ENCODE results near the gene B4GALT2.

B4GALT2 gene

DNA sequence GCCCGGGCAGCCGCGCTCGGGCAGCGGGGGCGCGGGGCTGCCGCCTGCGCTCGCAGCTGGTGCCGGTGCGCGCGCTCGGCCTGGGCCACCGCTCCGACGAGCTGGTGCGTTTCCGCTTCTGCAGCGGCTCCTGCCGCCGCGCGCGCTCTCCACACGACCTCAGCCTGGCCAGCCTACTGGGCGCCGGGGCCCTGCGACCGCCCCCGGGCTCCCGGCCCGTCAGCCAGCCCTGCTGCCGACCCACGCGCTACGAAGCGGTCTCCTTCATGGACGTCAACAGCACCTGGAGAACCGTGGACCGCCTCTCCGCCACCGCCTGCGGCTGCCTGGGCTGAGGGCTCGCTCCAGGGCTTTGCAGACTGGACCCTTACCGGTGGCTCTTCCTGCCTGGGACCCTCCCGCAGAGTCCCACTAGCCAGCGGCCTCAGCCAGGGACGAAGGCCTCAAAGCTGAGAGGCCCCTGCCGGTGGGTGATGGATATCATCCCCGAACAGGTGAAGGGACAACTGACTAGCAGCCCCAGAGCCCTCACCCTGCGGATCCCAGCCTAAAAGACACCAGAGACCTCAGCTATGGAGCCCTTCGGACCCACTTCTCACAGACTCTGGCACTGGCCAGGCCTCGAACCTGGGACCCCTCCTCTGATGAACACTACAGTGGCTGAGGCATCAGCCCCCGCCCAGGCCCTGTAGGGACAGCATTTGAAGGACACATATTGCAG, 42.4 kb upstream of the B4GALT2 start:
- DNase-seq (ENCODE audit: low read depth in 1 of 2, low spot score in 1 of 2) = peak; percentile 22 to 32
- no peak for TF ChIP-seq JUND (IDR thresholded peaks at IDR 0.05; ENCODE audit: low read depth)
- in situ Hi-C loops (cut with HindIII; ENCODE audit: low pct_unique_long_range_greater_than_20kb, low sequenced_read_pairs) = no loop called here

DNA sequence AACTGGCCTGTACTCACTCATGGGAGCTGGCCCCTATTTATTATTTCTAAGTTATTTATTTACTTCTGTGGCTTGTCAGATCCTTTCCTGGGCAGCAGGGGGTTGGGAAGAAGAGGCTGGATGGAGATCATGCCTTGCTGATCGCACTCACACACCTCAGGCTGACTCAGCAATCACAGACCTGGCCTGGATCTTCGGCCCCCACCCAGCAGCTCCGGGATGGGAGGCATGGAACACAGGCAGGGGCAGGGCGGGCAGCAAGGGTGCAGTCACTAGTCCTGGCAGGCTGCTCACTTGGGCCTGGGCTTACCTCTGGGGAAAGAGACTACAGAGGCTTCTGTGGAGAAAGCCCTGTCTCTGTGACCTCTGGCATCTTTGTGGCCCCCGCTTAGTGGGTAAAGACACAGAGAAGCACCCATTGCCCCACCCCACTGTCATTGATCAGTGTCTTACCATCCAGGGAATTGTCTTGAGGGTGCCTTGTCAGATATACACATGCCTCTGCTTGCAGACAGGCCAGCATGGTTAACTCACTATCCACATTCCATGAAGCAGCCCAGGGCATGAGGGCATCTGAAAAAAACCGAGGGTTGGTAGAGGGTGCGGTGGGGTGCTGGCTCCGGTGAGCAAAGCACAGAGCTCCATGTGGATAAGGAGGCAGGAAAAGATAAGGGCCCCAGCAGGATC, 41.7 kb upstream of the B4GALT2 start:
- TF ChIP-seq JUND (IDR thresholded peaks at IDR 0.05; ENCODE audit: low read depth) = no peak
- no peak for DNase-seq (ENCODE audit: low read depth in 1 of 2, low spot score in 1 of 2)
- in situ Hi-C loops (cut with HindIII; ENCODE audit: low pct_unique_long_range_greater_than_20kb, low sequenced_read_pairs) = no loop called here

DNA sequence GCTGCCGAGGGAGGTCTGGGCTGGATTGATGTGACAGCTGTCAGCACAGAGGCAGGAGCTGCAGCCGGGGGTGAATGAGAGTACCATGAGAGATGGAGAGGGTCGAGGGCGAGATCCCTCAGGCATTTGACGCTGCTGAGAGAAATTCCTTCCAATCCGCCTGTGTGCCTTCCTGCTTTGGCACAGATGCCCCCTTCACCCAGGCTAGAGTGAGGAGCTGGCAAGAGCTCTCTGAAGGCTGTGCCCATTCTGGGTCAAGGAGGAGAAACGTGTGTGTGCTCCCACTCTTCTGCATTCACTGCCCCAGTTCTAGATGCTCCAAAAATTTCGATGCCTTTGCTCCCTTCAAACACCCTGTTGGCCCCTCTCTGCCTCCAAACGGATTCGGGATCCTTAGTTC, 40.6 kb upstream of the B4GALT2 start:
- no peak for TF ChIP-seq JUND (IDR thresholded peaks at IDR 0.05; ENCODE audit: low read depth)
- in situ Hi-C loops (cut with HindIII; ENCODE audit: low pct_unique_long_range_greater_than_20kb, low sequenced_read_pairs) = no loop called here
- no peak for DNase-seq (ENCODE audit: low read depth in 1 of 2, low spot score in 1 of 2)

DNA sequence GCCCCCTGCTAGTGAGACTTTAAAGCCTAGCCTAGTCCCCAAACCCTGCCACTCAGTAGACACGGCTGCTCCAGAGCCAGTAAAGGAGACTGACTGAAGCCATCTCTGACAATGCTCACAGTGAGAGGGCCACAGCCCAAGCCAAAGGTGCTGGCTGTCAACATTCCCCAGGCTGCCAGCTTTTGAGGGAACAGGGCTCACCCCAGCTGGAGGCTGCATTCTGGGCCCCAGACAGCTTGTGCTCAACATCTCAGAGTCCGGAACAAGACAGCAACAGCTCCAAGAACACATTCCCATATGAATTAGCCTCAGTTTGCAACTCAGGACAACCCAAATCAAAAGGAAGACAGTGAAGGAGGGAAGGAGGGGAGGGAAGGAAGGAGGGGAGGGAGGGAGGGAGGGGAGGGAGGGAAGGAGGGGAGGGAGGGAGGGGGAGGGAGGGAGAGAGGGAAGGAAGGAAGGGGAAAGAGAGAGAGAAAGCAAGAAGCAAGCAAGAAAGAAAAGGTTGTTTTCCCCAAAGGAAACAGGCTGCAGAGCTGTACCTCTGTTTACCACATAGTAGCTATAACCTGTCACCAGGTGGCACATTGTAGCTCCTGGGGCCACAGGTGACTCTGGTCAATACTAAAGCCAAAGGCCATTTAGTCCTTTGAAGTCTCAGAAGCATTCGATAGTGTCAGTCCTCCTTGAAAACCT, 40.0 kb upstream of the B4GALT2 start:
- in situ Hi-C loops (cut with HindIII; ENCODE audit: low pct_unique_long_range_greater_than_20kb, low sequenced_read_pairs) = no loop called here
- peak in 1 of 2 experiments; percentile 18 for DNase-seq (ENCODE audit: low read depth in 1 of 2, low spot score in 1 of 2)
- TF ChIP-seq JUND (IDR thresholded peaks at IDR 0.05; ENCODE audit: low read depth) = no peak

DNA sequence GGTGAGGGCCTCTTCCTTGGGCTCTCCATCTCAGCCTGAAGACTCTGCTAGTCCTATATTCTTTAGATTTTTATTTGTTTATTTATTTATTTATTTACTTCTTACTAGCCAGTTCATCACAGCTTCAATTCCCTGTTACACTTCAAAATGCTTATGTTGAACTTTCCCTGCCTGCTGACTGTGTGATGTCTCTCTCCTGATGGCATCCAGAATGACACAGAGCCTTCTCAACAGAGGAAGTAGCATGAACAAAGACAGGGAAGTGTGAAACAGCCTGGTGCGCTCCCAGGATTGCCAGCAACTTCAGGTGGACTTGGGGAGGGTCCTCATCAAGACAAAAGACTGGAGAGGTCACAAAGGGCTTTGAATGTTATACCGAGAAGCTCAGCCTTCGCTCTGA, 36.6 kb upstream of the B4GALT2 start:
- no peak for DNase-seq (ENCODE audit: low read depth in 1 of 2, low spot score in 1 of 2)
- TF ChIP-seq JUND (IDR thresholded peaks at IDR 0.05; ENCODE audit: low read depth) = no peak
- in situ Hi-C loops (cut with HindIII; ENCODE audit: low pct_unique_long_range_greater_than_20kb, low sequenced_read_pairs) = no loop called here

DNA sequence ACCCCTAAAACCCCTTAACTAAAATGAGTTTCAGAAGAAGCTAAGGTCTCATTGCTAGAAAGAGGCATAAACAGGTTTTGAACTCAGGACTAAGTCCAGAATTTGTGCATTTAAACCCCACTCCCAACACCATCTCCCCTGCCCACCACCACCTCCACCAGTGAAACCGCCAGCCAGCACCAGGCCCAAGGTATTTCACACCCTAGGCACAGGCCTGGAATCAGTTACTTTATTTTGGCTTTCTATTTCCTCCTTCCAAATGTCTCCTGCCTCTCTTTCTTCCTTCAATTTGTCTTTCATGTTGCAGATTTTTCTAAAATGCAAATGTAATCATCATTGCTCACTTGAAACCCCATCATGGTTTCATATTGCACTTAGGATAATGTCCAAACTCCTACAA, 34.1 kb upstream of the B4GALT2 start:
- in situ Hi-C loops (cut with HindIII; ENCODE audit: low pct_unique_long_range_greater_than_20kb, low sequenced_read_pairs) = no loop called here
- no peak for DNase-seq (ENCODE audit: low read depth in 1 of 2, low spot score in 1 of 2)
- no peak for TF ChIP-seq JUND (IDR thresholded peaks at IDR 0.05; ENCODE audit: low read depth)

DNA sequence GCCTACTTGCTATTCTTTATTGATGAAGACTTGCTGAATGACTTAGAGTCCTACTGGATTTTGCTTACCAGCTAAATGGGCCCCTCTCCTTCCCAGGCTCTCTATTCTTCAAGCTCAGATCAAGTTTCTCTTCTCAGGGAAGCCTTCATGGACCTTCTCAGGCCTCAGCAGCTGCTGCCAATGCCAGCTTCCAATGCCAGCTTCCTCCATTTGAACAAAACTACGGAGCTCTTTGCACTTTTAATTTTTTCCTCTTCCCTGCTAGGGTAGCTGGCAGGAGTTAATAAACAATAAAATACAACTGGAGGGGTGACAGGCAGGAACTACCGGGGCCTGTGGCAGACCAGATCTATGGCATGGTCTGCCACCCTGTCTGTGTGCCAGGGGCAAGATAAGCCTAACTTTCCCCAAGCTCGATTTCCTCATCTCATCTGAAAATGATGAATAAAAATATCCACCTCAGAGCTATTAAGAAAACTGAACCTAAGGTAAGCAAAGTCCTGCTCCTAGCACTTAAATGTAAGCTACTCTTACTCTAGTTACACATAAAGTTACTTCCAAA, 33.3 kb upstream of the B4GALT2 start:
- no peak for TF ChIP-seq JUND (IDR thresholded peaks at IDR 0.05; ENCODE audit: low read depth)
- DNase-seq (ENCODE audit: low read depth in 1 of 2, low spot score in 1 of 2) = no peak
- in situ Hi-C loops (cut with HindIII; ENCODE audit: low pct_unique_long_range_greater_than_20kb, low sequenced_read_pairs) = no loop called here

DNA sequence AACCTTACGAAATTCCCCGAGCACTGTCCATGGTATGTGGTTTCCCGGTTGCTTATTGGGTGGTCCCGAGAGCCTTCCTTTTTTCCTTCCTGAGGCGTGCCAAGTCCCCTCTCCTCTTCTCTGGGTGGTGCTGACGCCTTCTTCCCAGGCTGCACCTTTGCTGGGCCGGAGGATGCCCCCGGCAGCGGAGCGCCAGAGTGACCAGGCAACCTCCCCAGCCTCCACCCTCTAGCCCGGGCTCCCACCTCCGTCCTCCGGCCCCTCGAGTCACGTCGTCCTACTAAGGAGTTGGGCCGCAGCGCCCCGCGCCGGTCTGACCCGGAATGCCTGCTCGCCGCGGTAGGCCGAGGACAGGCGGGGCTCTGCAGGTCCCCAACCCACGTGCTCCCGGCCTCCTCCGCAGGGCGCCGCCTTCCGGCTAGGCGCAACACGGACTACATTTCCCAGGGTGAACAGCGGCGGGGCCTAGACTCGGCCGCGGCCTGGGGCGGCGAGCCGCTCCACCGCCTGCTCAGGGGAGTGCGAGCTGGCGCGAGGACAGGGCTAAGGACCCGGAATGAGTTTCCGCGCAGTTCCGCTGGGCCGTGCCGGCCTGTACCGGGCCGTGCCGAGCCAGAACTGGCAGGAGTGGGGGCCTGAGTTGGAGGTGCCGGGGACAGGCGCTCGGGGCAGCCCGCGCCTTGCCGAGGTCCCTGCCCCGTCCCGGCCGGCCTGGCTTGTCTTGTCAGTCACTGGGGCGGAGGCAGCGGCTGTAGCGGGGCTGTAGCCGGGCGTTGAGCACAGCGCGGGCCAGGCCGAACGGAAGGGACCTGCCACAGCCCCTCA, 32.6 kb upstream of the B4GALT2 start, which contains the start of gene IPO13:
IPO13 (plus strand) TSS at position 715 of the 825 bp plus-strand sequence. CDS start 651 bp downstream, outside the sequence.
- TF ChIP-seq JUND (IDR thresholded peaks at IDR 0.05; ENCODE audit: low read depth) = no peak
- peak; percentile 94 to 95 for DNase-seq (ENCODE audit: low read depth in 1 of 2, low spot score in 1 of 2)
- in situ Hi-C loops (cut with HindIII; ENCODE audit: low pct_unique_long_range_greater_than_20kb, low sequenced_read_pairs) = no loop called here

DNA sequence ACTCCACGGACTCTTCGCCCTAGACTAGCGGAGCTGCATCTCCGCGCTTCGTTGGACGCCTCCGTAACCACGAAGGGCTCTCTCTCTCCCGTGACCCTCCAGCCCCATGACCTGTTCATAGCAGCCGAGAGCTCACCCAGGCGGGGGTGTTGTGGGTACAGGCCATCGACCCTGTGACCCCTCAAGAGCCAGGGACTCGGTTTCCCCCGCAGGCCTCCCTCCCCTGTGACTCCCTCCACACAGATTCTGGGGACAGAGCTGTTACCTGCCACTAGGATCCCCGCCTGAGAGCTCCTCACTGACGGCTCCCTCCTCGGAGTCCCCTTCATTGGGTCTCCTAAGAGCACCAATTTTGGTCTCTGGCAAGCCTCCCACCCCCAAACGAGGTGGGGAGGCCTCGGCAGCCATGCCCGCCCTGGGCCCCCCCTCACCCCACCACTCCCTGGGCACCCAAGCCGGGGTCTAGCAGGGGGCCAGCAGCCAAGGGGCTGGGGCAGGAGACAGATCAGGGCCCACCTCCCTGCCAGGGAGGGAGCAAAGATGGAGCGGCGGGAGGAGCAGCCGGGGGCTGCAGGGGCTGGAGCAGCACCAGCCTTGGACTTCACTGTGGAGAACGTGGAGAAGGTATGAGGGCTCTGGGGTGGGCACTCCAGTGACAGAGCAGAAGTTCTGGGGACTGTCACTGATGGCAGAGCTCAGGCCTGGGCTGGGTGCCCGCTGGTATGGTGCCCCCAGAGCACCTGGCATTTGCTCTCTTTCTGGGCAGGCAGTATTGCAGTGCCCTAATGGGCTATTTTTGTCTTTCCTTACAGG, 31.7 kb upstream of the B4GALT2 start:
- in situ Hi-C loops (cut with HindIII; ENCODE audit: low pct_unique_long_range_greater_than_20kb, low sequenced_read_pairs) = no loop called here
- no peak for TF ChIP-seq JUND (IDR thresholded peaks at IDR 0.05; ENCODE audit: low read depth)
- DNase-seq (ENCODE audit: low read depth in 1 of 2, low spot score in 1 of 2) = no peak

DNA sequence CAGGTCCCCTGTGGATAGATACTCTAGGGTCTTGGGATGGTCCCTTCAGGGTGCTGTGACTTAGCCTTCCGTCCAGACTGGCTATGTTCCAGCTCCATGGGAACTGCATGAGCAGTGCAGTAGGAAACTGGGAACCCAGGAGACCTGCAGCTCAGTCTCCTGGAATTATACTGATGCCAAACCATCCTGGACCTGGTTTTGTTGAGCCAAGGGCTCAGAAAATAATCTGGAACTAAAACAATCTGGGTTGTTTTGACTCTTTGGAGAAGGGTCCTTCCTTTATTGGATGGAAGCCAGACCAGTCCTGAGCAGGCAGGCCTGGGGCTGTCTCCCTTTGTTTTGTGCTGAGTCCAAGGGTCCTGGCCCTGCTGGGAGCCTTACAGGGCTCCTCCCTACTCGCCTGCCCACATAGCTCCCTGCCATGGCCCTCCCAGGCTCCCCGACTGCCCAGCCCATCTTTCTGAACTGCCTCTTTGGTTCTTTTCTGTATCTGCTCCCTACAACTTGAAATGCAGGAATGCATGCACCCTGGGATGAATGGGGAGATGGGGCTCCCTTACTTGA, 31.1 kb upstream of the B4GALT2 start:
- in situ Hi-C loops (cut with HindIII; ENCODE audit: low pct_unique_long_range_greater_than_20kb, low sequenced_read_pairs) = no loop called here
- no peak for TF ChIP-seq JUND (IDR thresholded peaks at IDR 0.05; ENCODE audit: low read depth)
- DNase-seq (ENCODE audit: low read depth in 1 of 2, low spot score in 1 of 2) = no peak

DNA sequence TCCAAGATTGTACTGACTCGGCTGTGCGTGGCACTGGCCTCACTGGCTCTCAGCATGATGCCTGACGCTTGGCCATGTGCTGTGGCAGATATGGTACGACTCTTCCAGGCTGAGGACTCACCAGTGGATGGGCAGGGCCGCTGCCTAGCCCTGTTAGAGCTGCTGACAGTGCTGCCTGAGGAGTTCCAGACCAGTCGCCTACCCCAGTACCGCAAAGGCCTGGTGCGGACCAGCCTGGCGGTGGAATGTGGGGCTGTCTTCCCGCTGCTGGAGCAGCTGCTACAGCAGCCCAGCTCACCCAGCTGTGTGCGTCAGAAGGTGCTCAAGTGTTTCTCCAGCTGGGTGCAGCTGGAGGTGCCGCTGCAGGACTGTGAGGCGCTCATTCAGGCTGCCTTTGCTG, 29.3 kb upstream of the B4GALT2 start:
- no peak for TF ChIP-seq JUND (IDR thresholded peaks at IDR 0.05; ENCODE audit: low read depth)
- no peak for DNase-seq (ENCODE audit: low read depth in 1 of 2, low spot score in 1 of 2)
- in situ Hi-C loops (cut with HindIII; ENCODE audit: low pct_unique_long_range_greater_than_20kb, low sequenced_read_pairs) = no loop called here
